GM23338 (cell line): ENCODE measurements around the gene HNRNPF. TPM values are rescaled to one million over a fixed set of nuclear protein-coding genes. Genes with fewer than 3 reads are reported as not detected.

Source experiments
- ATAC-seq: fragments of 200-7000 bp; cut with Tn5 transposase; 3 replicates; pipeline ENCODE4 v1.9.1; 2020
- DNase-seq: peaks from one replicate; pipeline ENCODE4 v3.0.0-alpha.2; 2015; ENCODE audit warnings: low spot score
- H2AFZ ChIP-seq: fragments of 200-600 bp; sonication (generic); 2 replicates; pipeline ENCODE4 v1.8.0; 2016; ENCODE audit warnings: antibody characterized with exemption, mild to moderate bottlenecking, moderate library complexity
- H3F3A ChIP-seq: fragments of 200-600 bp; sonication (generic); replicated peaks from 2 replicates; pipeline ENCODE4 v1.8.0; 2017; ENCODE audit warnings: antibody characterized with exemption, mixed run types, low read depth
- H3K27ac ChIP-seq: fragments of 200-600 bp; sonication (generic); 2 replicates; pipeline ENCODE4 v1.6.1; 2016; ENCODE audit warnings: low read depth
- H3K27me3 ChIP-seq: fragments of 200-600 bp; sonication (generic); 2 replicates; pipeline ENCODE4 v1.8.0; 2016; ENCODE audit warnings: mild to moderate bottlenecking, mixed run types, moderate library complexity; ENCODE audit not compliant: insufficient read depth
- H3K36me3 ChIP-seq: fragments of 200-600 bp; sonication (generic); 2 replicates; pipeline ENCODE4 v1.8.0; 2016; ENCODE audit warnings: mild to moderate bottlenecking; ENCODE audit not compliant: insufficient read depth
- H3K4me1 ChIP-seq: fragments of 200-600 bp; sonication (generic); 2 replicates; pipeline ENCODE4 v1.8.0; 2016; ENCODE audit warnings: mild to moderate bottlenecking, moderate library complexity; ENCODE audit not compliant: insufficient read depth
- H3K4me2 ChIP-seq: fragments of 200-600 bp; sonication (generic); 2 replicates; pipeline ENCODE4 v1.7.1; 2017; ENCODE audit warnings: mixed run types
- H3K4me3 ChIP-seq: fragments of 200-600 bp; sonication (generic); 2 replicates; pipeline ENCODE4 v1.6.1; 2016; ENCODE audit warnings: mixed run types
- H3K79me2 ChIP-seq: fragments of 200-600 bp; sonication (generic); replicated peaks from 2 replicates; pipeline ENCODE4 v1.8.0; 2017; ENCODE audit warnings: mild to moderate bottlenecking; ENCODE audit not compliant: insufficient read depth
- H3K9me2 ChIP-seq: fragments of 200-600 bp; sonication (generic); 2 replicates; pipeline ENCODE4 v1.8.0; 2017; ENCODE audit not compliant: insufficient read depth
- H4K20me1 ChIP-seq: fragments of 200-600 bp; sonication (generic); replicated peaks from 2 replicates; pipeline ENCODE4 v1.8.0; 2017; ENCODE audit warnings: mild to moderate bottlenecking; ENCODE audit not compliant: insufficient read depth
- H3K27ac Mint-ChIP-seq: 2 replicates; pipeline ENCODE4 v1.8.0; 2020; ENCODE audit warnings: inconsistent platforms, mild to moderate bottlenecking, moderate library complexity, mixed read lengths
- H3K27me3 Mint-ChIP-seq: 3 replicates; pipeline ENCODE4 v1.8.0; 2022; ENCODE audit warnings: low read depth, mild to moderate bottlenecking, moderate library complexity, mixed read lengths, inconsistent platforms; ENCODE audit not compliant: insufficient read depth, poor library complexity
- H3K36me3 Mint-ChIP-seq: 3 replicates; pipeline ENCODE4 v1.8.0; 2021; ENCODE audit warnings: low read depth, mild to moderate bottlenecking, inconsistent platforms, moderate library complexity, mixed read lengths
- H3K4me1 Mint-ChIP-seq: 3 replicates; pipeline ENCODE4 v1.8.0; 2020; ENCODE audit warnings: mild to moderate bottlenecking, inconsistent platforms, mixed read lengths
- H3K4me3 Mint-ChIP-seq: 3 replicates; pipeline ENCODE4 v1.8.0; 2021; ENCODE audit warnings: moderate library complexity, mild to moderate bottlenecking, inconsistent platforms, mixed read lengths
- H3K9me3 Mint-ChIP-seq: 3 replicates; pipeline ENCODE4 v1.8.0; 2020; ENCODE audit warnings: moderate library complexity, mild to moderate bottlenecking, inconsistent platforms, mixed read lengths
- CREB1 ChIP-seq: fragments of 250-450 bp; sonication (Bioruptor Pico); IDR thresholded peaks from 2 replicates; pipeline ENCODE4 v1.5.0; 2020; ENCODE audit warnings: low read depth, mild to moderate bottlenecking, moderate library complexity
- CTCF ChIP-seq, 2 experiments: fragments of 200-600 bp in 1 of 2; sonication (generic) in 1 of 2; conservative IDR thresholded peaks; 2 replicates each; pipeline versions ENCODE4 v1.5.1 to v1.6.1; 2016 to 2017; ENCODE audit warnings: antibody characterized with exemption in 2 of 2, low read depth in 2 of 2, mild to moderate bottlenecking in 2 of 2, moderate library complexity in 1 of 2
- EZH2 ChIP-seq: fragments of 200-600 bp; sonication (generic); IDR thresholded peaks from one replicate; pipeline ENCODE4 v1.8.0; 2017; ENCODE audit warnings: antibody characterized with exemption, mild to moderate bottlenecking, low read depth; ENCODE audit not compliant: unreplicated experiment
- EZH2phosphoT487 ChIP-seq: fragments of 200-600 bp; sonication (generic); IDR thresholded peaks from one replicate; pipeline ENCODE4 v1.8.1; 2018; ENCODE audit warnings: antibody characterized with exemption; ENCODE audit not compliant: unreplicated experiment
- JUNB ChIP-seq: IDR thresholded peaks from one replicate; pipeline ENCODE4 v1.6.1; 2016; ENCODE audit warnings: antibody characterized with exemption; ENCODE audit not compliant: unreplicated experiment
- NANOG ChIP-seq: IDR thresholded peaks from 2 replicates; pipeline ENCODE4 v1.6.1; 2016; ENCODE audit warnings: antibody characterized with exemption, borderline replicate concordance
- POLR2AphosphoS5 ChIP-seq: IDR thresholded peaks from 2 replicates; pipeline ENCODE4 v1.6.1; 2016; ENCODE audit warnings: antibody characterized with exemption, low read depth
- STAT1 ChIP-seq: IDR thresholded peaks from one replicate; pipeline ENCODE4 v1.6.1; 2016; ENCODE audit warnings: antibody characterized with exemption; ENCODE audit not compliant: unreplicated experiment
- ZNF114 ChIP-seq: fragments of 250-450 bp; sonication (Bioruptor Pico); IDR thresholded peaks from 2 replicates; pipeline ENCODE4 v1.5.0; 2020; ENCODE audit warnings: mild to moderate bottlenecking, moderate library complexity
- ZNF331 ChIP-seq: fragments of 250-450 bp; sonication (Bioruptor Pico); IDR thresholded peaks from 2 replicates; pipeline ENCODE4 v1.5.0; 2020; ENCODE audit warnings: low read depth, mild to moderate bottlenecking, moderate library complexity
- polyA plus RNA-seq: library from polyadenylated mRNA; unstranded; fragments of >200 nt; fragmentation: Nextera tagmentation; extraction: Ambion mirVana; gene quantifications from 2 replicates; pipeline ENCODE4 v1.2.1, GENCODE V29; 2016
- total RNA-seq: library from RNA; depleted of rRNA; stranded (reverse); fragments of >200 nt; shearing (Covaris generic); gene quantifications from 2 replicates; pipeline ENCODE4 v1.2.3, GENCODE V29; 2014
- TF ChIP-seq, protein P1 (sequence below): IDR thresholded peaks from 2 replicates; pipeline ENCODE4 v1.6.1; 2016; ENCODE audit warnings: antibody characterized with exemption
- TF ChIP-seq, protein P2 (sequence below): fragments of 250-450 bp; sonication (Bioruptor Pico); IDR thresholded peaks from 2 replicates; pipeline ENCODE4 v1.5.0; 2020; ENCODE audit warnings: mild to moderate bottlenecking, moderate library complexity
- TF ChIP-seq, protein P3 (sequence below): IDR thresholded peaks from one replicate; pipeline ENCODE4 v1.6.1; 2018; ENCODE audit warnings: antibody characterized with exemption; ENCODE audit not compliant: unreplicated experiment

Gene HNRNPF
- total and polyA plus RNA-seq, 2 experiments from 2014 or later = 210 to 378 TPM

DNA sequence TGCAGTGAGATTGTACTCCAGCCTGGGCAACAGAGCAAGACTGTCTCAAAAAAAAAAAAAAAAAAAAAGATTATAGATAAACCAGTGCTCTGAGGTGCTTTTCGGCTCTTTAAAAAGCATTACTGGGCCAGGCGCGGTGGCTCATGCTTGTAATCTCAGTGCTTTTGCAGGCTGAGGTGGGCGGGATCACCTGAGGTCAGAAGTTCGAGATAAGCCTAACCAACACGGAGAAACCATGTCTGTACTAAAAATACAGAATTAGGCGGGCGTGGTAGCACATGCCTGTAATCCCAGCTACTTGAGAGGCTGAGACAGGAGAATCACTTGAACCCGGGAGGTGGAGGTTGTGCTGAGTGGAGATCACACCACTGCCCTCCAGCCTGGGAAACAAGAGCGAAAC lies 6.6 kb upstream of the HNRNPF start:
- H3K4me1 Mint-ChIP-seq = no peaks in the 10 kb centered on the region
- no peaks in the 10 kb centered on the region for H3K36me3 Mint-ChIP-seq
- Histone ChIP-seq H3K4me1 (no peaks in the 10 kb centered on the region; the same call in 1 of the 2 replicates), H3K36me3 (no peaks in the 10 kb centered on the region), H3K27ac (no peak overlapping the region), H3K27me3 (no peaks in the 10 kb centered on the region), H3F3A (peaks cover 6% of the 10 kb centered on the region; the same call in 1 of the 2 replicates), H3K4me3 (no peak overlapping the region), H3K79me2 (peaks cover 1% of the 10 kb centered on the region; the same call in 1 of the 2 replicates), H4K20me1 (no peaks in the 10 kb centered on the region), H3K4me2 (no peak overlapping the region), H2AFZ (no peak overlapping the region), H3K9me2 (no peaks in the 10 kb centered on the region)
- no peak for ATAC-seq
- peaks cover 2% of the 10 kb centered on the region for H3K27me3 Mint-ChIP-seq
- H3K27ac Mint-ChIP-seq = no peak overlapping the region
- no peak for TF ChIP-seq CTCF (conservative IDR thresholded peaks at IDR 0.05; ENCODE audit: low read depth in 2 of 2)
- TF ChIP-seq, protein P1, sequence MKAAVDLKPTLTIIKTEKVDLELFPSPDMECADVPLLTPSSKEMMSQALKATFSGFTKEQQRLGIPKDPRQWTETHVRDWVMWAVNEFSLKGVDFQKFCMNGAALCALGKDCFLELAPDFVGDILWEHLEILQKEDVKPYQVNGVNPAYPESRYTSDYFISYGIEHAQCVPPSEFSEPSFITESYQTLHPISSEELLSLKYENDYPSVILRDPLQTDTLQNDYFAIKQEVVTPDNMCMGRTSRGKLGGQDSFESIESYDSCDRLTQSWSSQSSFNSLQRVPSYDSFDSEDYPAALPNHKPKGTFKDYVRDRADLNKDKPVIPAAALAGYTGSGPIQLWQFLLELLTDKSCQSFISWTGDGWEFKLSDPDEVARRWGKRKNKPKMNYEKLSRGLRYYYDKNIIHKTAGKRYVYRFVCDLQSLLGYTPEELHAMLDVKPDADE = no peak
- TF ChIP-seq, protein P2, sequence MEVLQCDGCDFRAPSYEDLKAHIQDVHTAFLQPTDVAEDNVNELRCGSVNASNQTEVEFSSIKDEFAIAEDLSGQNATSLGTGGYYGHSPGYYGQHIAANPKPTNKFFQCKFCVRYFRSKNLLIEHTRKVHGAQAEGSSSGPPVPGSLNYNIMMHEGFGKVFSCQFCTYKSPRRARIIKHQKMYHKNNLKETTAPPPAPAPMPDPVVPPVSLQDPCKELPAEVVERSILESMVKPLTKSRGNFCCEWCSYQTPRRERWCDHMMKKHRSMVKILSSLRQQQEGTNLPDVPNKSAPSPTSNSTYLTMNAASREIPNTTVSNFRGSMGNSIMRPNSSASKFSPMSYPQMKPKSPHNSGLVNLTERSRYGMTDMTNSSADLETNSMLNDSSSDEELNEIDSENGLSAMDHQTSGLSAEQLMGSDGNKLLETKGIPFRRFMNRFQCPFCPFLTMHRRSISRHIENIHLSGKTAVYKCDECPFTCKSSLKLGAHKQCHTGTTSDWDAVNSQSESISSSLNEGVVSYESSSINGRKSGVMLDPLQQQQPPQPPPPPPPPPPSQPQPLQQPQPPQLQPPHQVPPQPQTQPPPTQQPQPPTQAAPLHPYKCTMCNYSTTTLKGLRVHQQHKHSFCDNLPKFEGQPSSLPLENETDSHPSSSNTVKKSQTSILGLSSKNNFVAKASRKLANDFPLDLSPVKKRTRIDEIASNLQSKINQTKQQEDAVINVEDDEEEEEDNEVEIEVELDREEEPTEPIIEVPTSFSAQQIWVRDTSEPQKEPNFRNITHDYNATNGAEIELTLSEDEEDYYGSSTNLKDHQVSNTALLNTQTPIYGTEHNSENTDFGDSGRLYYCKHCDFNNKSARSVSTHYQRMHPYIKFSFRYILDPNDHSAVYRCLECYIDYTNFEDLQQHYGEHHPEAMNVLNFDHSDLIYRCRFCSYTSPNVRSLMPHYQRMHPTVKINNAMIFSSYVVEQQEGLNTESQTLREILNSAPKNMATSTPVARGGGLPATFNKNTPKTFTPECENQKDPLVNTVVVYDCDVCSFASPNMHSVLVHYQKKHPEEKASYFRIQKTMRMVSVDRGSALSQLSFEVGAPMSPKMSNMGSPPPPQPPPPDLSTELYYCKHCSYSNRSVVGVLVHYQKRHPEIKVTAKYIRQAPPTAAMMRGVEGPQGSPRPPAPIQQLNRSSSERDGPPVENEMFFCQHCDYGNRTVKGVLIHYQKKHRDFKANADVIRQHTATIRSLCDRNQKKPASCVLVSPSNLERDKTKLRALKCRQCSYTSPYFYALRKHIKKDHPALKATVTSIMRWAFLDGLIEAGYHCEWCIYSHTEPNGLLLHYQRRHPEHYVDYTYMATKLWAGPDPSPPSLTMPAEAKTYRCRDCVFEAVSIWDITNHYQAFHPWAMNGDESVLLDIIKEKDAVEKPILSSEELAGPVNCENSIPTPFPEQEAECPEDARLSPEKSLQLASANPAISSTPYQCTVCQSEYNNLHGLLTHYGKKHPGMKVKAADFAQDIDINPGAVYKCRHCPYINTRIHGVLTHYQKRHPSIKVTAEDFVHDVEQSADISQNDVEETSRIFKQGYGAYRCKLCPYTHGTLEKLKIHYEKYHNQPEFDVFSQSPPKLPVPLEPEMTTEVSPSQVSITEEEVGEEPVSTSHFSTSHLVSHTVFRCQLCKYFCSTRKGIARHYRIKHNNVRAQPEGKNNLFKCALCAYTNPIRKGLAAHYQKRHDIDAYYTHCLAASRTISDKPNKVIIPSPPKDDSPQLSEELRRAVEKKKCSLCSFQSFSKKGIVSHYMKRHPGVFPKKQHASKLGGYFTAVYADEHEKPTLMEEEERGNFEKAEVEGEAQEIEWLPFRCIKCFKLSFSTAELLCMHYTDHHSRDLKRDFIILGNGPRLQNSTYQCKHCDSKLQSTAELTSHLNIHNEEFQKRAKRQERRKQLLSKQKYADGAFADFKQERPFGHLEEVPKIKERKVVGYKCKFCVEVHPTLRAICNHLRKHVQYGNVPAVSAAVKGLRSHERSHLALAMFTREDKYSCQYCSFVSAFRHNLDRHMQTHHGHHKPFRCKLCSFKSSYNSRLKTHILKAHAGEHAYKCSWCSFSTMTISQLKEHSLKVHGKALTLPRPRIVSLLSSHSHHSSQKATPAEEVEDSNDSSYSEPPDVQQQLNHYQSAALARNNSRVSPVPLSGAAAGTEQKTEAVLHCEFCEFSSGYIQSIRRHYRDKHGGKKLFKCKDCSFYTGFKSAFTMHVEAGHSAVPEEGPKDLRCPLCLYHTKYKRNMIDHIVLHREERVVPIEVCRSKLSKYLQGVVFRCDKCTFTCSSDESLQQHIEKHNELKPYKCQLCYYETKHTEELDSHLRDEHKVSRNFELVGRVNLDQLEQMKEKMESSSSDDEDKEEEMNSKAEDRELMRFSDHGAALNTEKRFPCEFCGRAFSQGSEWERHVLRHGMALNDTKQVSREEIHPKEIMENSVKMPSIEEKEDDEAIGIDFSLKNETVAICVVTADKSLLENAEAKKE (CRISPR knock-in tag) = no peak
- TF ChIP-seq, protein P3, sequence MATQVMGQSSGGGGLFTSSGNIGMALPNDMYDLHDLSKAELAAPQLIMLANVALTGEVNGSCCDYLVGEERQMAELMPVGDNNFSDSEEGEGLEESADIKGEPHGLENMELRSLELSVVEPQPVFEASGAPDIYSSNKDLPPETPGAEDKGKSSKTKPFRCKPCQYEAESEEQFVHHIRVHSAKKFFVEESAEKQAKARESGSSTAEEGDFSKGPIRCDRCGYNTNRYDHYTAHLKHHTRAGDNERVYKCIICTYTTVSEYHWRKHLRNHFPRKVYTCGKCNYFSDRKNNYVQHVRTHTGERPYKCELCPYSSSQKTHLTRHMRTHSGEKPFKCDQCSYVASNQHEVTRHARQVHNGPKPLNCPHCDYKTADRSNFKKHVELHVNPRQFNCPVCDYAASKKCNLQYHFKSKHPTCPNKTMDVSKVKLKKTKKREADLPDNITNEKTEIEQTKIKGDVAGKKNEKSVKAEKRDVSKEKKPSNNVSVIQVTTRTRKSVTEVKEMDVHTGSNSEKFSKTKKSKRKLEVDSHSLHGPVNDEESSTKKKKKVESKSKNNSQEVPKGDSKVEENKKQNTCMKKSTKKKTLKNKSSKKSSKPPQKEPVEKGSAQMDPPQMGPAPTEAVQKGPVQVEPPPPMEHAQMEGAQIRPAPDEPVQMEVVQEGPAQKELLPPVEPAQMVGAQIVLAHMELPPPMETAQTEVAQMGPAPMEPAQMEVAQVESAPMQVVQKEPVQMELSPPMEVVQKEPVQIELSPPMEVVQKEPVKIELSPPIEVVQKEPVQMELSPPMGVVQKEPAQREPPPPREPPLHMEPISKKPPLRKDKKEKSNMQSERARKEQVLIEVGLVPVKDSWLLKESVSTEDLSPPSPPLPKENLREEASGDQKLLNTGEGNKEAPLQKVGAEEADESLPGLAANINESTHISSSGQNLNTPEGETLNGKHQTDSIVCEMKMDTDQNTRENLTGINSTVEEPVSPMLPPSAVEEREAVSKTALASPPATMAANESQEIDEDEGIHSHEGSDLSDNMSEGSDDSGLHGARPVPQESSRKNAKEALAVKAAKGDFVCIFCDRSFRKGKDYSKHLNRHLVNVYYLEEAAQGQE = no peak
- TF ChIP-seq ZNF331 = no peak
- no peak for TF ChIP-seq NANOG
- no peak for TF ChIP-seq EZH2
- TF ChIP-seq CREB1 (CRISPR knock-in tag) = no peak
- no peak for TF ChIP-seq EZH2phosphoT487
- TF ChIP-seq ZNF114 = no peak
- no peak for TF ChIP-seq JUNB
- no peak for TF ChIP-seq POLR2AphosphoS5
- no peak for TF ChIP-seq STAT1
- H3K9me3 Mint-ChIP-seq = no peaks in the 10 kb centered on the region
- no peak overlapping the region for H3K4me3 Mint-ChIP-seq
- no peak for DNase-seq
